SU-DHL-6 (cell line): ENCODE measurements around the gene RAB10.

Source experiments
- H2AFZ ChIP-seq: fragments of 200-600 bp; sonication (generic); 2 replicates; pipeline ENCODE4 v1.6.1; 2014; ENCODE audit warnings: low read depth, mild to moderate bottlenecking, moderate library complexity, mixed read lengths, antibody characterized with exemption, low read length; ENCODE audit not compliant: severe bottlenecking
- H3F3A ChIP-seq: fragments of 200-600 bp; shearing (Covaris generic); 2 replicates; pipeline ENCODE4 v1.6.0; 2016; ENCODE audit warnings: antibody characterized with exemption, mild to moderate bottlenecking; ENCODE audit not compliant: insufficient read depth
- H3K27ac ChIP-seq: fragments of 200-600 bp; sonication (generic); 2 replicates; pipeline ENCODE4 v1.5.1; 2016; ENCODE audit warnings: low read depth, mild to moderate bottlenecking, low read length, moderate library complexity, mixed read lengths
- H3K27me3 ChIP-seq: fragments of 200-600 bp; sonication (generic), shearing (Covaris generic); 2 replicates; pipeline ENCODE4 v1.6.0; 2014; ENCODE audit warnings: mild to moderate bottlenecking, low read length
- H3K36me3 ChIP-seq: fragments of 200-600 bp; sonication (generic); 2 replicates; pipeline ENCODE4 v1.6.1; 2014; ENCODE audit warnings: mild to moderate bottlenecking, low read length, mixed read lengths
- H3K4me2 ChIP-seq: fragments of 300-600, 200-600 bp; shearing (Covaris generic), sonication (generic); 2 replicates; pipeline ENCODE4 v1.6.0; 2014; ENCODE audit warnings: low read length, low read depth, mild to moderate bottlenecking; ENCODE audit not compliant: poor library complexity, severe bottlenecking
- H3K4me3 ChIP-seq: fragments of 200-600 bp; sonication (generic); 2 replicates; pipeline ENCODE4 v1.5.1; 2014; ENCODE audit warnings: antibody characterized with exemption, low read length, mild to moderate bottlenecking, mixed read lengths; ENCODE audit not compliant: insufficient read depth, poor library complexity, severe bottlenecking
- H3K79me2 ChIP-seq: fragments of 200-600 bp; sonication (generic); 2 replicates; pipeline ENCODE4 v1.6.1; 2014; ENCODE audit warnings: mild to moderate bottlenecking, low read length, moderate library complexity; ENCODE audit not compliant: insufficient read depth
- H3K9ac ChIP-seq: fragments of 200-600 bp; sonication (generic); 2 replicates; pipeline ENCODE4 v1.7.0; 2014; ENCODE audit warnings: mild to moderate bottlenecking, low read length
- H3K9me2 ChIP-seq: fragments of 200-600 bp; sonication (generic); replicated peaks from 2 replicates; pipeline ENCODE4 v1.6.1; 2014; ENCODE audit warnings: low read length; ENCODE audit not compliant: insufficient read depth
- H3K9me3 ChIP-seq: fragments of 200-600 bp; sonication (generic); 2 replicates; pipeline ENCODE4 v1.6.1; 2014; ENCODE audit warnings: low read length, mixed read lengths; ENCODE audit not compliant: insufficient read depth
- H4K20me1 ChIP-seq: fragments of 200-600 bp; sonication (generic); 2 replicates; pipeline ENCODE4 v1.6.1; 2014; ENCODE audit warnings: low read depth, mild to moderate bottlenecking, antibody characterized with exemption, low read length, moderate library complexity, mixed read lengths
- CTCF ChIP-seq: fragments of 200-600 bp; sonication (generic); IDR thresholded peaks from one replicate; pipeline ENCODE4 v1.5.1; 2017; ENCODE audit warnings: antibody characterized with exemption, mild to moderate bottlenecking, low read length, moderate library complexity; ENCODE audit not compliant: insufficient read depth, poor library complexity, severe bottlenecking
- EZH2phosphoT487 ChIP-seq: fragments of 200-600 bp; sonication (generic), shearing (Covaris generic); conservative IDR thresholded peaks from 2 replicates; pipeline ENCODE4 v1.6.1; 2018; ENCODE audit warnings: mild to moderate bottlenecking, antibody characterized with exemption, low read length, moderate library complexity, mixed read lengths

Gene RAB10

GRCh38 chr2:26168785-26169184, 134.9 kb downstream of the RAB10 start:
- Histone ChIP-seq H3K27ac (no peak overlapping the region), H3K36me3 (no peaks in the 10 kb centered on the region), H4K20me1 (no peaks in the 10 kb centered on the region), H3K4me2 (no peak overlapping the region), H3F3A (no peaks in the 10 kb centered on the region), H2AFZ (no peak overlapping the region), H3K9me3 (no peaks in the 10 kb centered on the region), H3K9ac (no peak overlapping the region), H3K27me3 (no peaks in the 10 kb centered on the region), H3K4me3 (no peak overlapping the region), H3K9me2 (no peaks in the 10 kb centered on the region), H3K79me2 (no peaks in the 10 kb centered on the region)
- TF ChIP-seq EZH2phosphoT487: no peak
- no peak for TF ChIP-seq CTCF

GRCh38 chr2:26169226-26169625, 135.3 kb downstream of the RAB10 start:
- Histone ChIP-seq H3K9me2 (no peaks in the 10 kb centered on the region), H2AFZ (no peak overlapping the region), H3K4me3 (no peak overlapping the region), H3K36me3 (no peaks in the 10 kb centered on the region), H3K4me2 (no peak overlapping the region), H3K79me2 (no peaks in the 10 kb centered on the region), H3K27me3 (no peaks in the 10 kb centered on the region), H4K20me1 (no peaks in the 10 kb centered on the region), H3K9ac (no peak overlapping the region), H3K9me3 (no peaks in the 10 kb centered on the region), H3K27ac (no peak overlapping the region), H3F3A (no peaks in the 10 kb centered on the region)
- no peak for TF ChIP-seq CTCF

- no peak overlapping the region for H3K27ac ChIP-seq
- no peaks in the 10 kb centered on the region for H3K36me3 ChIP-seq
- no peak overlapping the region for H3K4me3 ChIP-seq
- H3K27me3 ChIP-seq: no peaks in the 10 kb centered on the region
- no peaks in the 10 kb centered on the region for H3K9me2 ChIP-seq
- no peaks in the 10 kb centered on the region for H3K79me2 ChIP-seq
- no peaks in the 10 kb centered on the region for H3F3A ChIP-seq
- no peaks in the 10 kb centered on the region for H4K20me1 ChIP-seq
- H3K4me2 ChIP-seq: no peak overlapping the region
- TF ChIP-seq EZH2phosphoT487 (no peak), CTCF (no peak)
- no peak overlapping the region for H2AFZ ChIP-seq
- H3K9ac ChIP-seq: no peak overlapping the region
- H3K9me3 ChIP-seq: no peaks in the 10 kb centered on the region
Measured at GRCh38 chr2:26169681-26170414, 136.0 kb downstream of the RAB10 start.
